ENCODE measurements around the gene EVI2B.

GRCh38 chr17:31294820-31295488 lies 18.9 kb downstream of the EVI2B start:
- no peak for TF ChIP-seq CTCF (IDR thresholded peaks at IDR 0.05)
- TF ChIP-seq POLR2A (IDR thresholded peaks at IDR 0.05) = no peak
- no peak for TF ChIP-seq EP300 (IDR thresholded peaks at IDR 0.05)

Data from ovary (tissue), 3 donors.